GM10248 (cell line): ENCODE measurements around the gene KRTAP5-3.

ENCODE experiments used
- CTCF ChIA-PET: fragments of 300-600 bp; sonication (Branson Sonifier 250); formaldehyde crosslinking; extraction: SDS; loops from one replicate; lab custom pipeline; 2021; ENCODE audit warnings: antibody characterized with exemption; lab: Yijun Ruan, JAX
- POLR2A ChIA-PET: fragments of 350-650 bp; sonication (Branson Sonifier 250); formaldehyde crosslinking; extraction: SDS; loops from one replicate; lab custom pipeline; 2020; ENCODE audit warnings: antibody characterized with exemption; lab: Yijun Ruan, JAX
- DNase-seq: peaks from one replicate; pipeline ENCODE4 v3.0.0; 2012; ENCODE audit errors: extremely low spot score
- TF ChIP-seq, protein P1 (sequence below): IDR thresholded peaks from 2 replicates; pipeline ENCODE4 v1.5.1; 2012; ENCODE audit warnings: mild to moderate bottlenecking, low read depth; ENCODE audit errors: extremely low read depth, missing control alignments, control extremely low read depth

Gene KRTAP5-3

DNA sequence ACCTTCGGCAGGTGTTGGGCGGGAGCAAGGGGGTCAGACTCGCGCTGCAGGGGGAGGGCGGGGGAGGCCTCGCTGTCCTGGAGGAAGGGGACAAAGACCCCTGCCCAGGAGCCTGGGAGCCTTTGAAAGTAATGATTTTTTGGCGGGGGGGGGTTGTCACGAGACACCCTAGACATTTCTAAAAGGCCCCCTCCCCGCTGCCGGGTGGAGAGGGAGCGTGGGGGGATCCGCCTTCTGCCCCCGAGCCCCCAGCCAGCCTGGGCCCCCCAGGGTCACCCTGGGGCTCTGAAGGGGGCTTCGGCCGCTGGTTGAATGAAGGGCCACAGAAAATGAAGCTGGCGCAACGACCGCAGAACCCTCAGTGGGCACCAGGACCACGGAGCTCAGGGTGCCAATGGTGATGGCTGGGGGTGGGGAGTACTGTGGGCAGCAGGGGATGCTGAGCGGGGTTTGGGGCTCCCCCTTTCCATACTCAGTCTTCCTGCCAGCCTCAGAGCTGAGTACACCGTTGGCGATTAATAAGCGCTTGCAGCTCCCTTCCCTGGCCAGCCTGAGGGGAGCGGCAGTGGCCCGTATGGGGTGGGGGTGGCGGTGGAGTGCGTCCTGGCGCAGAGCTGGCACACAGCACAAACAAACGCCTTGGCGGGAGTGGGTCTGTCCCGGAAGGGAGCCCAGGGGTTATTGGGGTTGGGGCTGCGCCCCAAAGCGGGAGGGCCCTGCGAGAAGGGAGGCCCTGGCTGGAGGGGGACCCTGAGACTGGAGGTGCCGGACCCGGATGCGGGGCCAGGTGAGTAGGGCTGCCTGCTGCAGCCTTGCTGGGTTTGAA, 35.0 kb downstream of the KRTAP5-3 start:
- CTCF ChIA-PET, result interaction anchor here (0.7 to 3.4 kb wide), 12 partner anchors 8 to 373 kb away, joined by 3 to 38 read pairs (median 10); partner anchors contain the start of gene KRTAP5-2
- DNase-seq, result peak; percentile 24

DNA sequence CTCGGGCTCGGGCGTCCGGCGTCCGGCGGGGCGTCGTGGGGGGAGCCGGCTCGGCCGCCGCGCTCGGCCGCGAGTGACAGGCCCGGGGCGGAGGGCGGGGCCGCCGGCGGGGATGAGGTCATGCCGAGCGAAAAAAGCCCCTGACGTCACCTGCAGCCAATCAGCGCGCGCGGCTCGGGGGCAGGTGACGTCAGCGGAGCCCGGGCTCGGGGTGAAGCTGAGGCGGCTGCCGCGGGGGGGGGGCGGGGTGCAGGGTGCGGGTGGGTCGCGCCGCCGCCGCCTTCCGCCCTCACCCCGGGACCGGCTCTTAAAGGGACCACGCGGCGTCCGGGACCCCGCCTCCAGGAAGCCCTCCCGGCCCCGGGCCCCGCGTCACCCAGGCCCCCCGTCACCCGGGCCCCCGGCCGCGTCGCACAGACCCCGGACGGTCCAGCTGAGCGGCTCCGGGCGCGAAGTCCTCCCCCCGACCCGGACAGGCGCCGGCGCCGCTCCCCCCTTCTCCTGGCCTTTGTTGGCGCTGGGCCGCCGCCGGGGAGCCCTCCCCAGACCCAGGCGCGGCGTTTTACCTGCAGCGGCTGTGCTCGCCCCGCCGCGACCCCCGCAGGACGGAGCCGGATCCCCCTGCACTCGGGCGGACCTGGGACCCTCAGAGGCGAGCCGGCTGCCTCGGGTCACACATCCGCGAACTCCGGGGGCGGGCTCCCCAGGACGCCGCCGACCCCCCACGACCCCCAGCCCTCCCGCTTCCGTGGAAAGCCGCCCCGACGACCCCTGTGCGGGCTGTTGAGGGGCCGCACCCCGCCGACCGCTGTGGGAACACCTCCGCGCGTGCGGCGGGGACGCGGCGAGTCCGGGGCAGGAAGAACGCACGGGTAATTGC, 35.8 kb downstream of the KRTAP5-3 start, which contains the start of gene DUSP8:
Gene DUSP8 (minus strand): TSS at position 75 of the 880 bp plus-strand sequence. CDS start 6,445 bp downstream, outside the sequence.
- peak; percentile 94 for DNase-seq
- TF ChIP-seq, protein P1, sequence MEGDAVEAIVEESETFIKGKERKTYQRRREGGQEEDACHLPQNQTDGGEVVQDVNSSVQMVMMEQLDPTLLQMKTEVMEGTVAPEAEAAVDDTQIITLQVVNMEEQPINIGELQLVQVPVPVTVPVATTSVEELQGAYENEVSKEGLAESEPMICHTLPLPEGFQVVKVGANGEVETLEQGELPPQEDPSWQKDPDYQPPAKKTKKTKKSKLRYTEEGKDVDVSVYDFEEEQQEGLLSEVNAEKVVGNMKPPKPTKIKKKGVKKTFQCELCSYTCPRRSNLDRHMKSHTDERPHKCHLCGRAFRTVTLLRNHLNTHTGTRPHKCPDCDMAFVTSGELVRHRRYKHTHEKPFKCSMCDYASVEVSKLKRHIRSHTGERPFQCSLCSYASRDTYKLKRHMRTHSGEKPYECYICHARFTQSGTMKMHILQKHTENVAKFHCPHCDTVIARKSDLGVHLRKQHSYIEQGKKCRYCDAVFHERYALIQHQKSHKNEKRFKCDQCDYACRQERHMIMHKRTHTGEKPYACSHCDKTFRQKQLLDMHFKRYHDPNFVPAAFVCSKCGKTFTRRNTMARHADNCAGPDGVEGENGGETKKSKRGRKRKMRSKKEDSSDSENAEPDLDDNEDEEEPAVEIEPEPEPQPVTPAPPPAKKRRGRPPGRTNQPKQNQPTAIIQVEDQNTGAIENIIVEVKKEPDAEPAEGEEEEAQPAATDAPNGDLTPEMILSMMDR, result no peak
- CTCF ChIA-PET, result interaction anchor here (3.0 to 3.4 kb wide), 3 partner anchors 18 to 57 kb away, joined by 11 to 38 read pairs (median 38); no protein-coding TSS in a partner anchor
- POLR2A ChIA-PET, result no interaction called here

More for the DNA sequence above, 35.0 kb downstream of the KRTAP5-3 start:
- TF ChIP-seq, protein P1, result no peak
- POLR2A ChIA-PET, result no interaction called here

DNA sequence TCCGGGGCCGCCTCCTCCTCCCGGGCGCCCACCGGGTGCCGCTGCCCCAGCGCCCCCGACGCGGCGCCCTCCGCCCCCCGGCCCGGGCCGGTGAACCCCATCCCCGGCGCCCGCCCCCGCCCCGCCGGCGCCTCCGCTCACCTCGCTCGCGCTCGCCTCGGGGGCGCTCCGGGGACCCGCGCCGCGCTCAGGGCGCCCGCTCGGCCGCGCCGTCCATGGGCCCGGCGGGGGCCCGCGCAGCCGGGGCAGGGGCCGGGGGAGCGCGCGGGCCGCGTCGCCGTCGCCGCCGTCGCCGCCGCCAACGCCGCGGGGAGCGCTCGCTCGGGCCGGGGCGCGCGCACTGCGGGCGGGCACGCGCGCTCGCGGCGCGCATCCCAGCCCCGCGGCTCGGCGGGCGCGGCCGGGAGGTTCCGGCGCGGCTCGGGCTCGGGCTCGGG, 36.5 kb downstream of the KRTAP5-3 start:
- peak; percentile 15 for DNase-seq
- ChIA-PET CTCF (no interaction called here), POLR2A (no interaction called here)
- TF ChIP-seq, protein P1, result no peak

DNA sequence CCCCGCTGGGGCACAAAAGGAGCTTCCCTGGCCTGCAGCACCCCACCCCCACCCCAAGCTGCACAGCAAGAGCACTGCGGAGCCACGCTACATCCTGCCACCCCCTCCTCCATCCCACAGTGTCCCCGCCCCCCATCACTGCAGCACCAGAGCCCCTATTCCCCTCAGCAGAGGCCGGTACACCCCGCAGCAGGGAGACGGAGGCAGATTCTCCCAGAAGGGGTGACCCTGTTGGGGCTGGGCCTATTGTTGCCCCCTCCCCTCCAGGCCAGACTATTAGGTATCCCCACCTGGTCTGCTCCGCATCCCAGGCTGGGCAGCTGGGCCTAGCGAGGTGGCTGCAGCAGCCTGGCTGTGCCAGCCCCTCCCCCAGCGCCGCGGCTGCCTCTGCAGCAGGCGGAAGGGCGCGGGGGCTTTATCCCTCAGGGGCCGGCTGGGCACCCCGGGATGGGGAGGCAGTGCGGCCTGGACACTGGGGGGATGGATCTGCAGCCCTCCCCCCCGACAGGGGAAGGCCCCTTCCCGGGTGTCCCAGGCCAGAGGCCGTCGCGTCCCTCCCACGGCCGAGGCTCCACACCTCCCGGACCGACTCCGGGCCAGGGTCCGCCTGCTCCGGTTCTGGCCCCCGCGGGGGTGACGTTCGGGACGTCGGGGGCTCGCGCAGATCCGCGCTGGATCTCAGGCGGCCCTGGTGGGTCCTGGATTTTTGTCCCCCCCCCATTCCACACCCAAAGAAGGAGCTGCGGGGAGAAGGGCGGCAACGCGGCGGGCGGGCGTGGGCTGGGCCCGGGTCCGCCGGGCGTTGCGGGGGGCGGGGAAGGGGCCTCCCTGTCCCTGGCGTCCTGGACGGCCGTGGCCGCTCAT, 37.1 kb downstream of the KRTAP5-3 start:
- TF ChIP-seq, protein P1, result no peak
- CTCF ChIA-PET, result interaction anchor here (1.2 to 2.3 kb wide), 2 partner anchors 24 to 369 kb away, joined by 3 to 8 read pairs; no protein-coding TSS in a partner anchor
- no peak for DNase-seq
- POLR2A ChIA-PET, result no interaction called here

DNA sequence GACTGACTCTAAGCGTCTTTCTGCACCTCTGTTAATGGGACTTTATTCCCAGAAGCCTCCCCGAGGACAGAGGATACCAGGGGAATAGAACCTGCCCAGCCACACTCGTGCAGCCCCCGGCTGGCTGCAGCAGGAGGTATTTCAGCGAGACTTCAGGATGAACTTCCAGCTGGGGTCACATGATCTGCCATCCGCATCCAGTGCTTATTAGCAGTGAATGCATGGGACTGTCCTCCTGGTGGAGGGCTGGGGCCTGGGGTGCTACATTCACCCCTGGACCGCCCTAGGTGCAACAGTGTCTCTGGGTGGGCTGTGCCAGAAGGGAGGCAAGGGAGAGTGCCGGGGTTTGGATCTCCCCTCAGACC, 37.8 kb downstream of the KRTAP5-3 start:
- TF ChIP-seq, protein P1, result no peak
- POLR2A ChIA-PET, result no interaction called here
- CTCF ChIA-PET, result interaction anchor here (1.2 to 2.3 kb wide), 2 partner anchors 24 to 368 kb away, joined by 3 to 8 read pairs; no protein-coding TSS in a partner anchor
- DNase-seq, result no peak
